Stimulated activated CD8-positive, alpha-beta memory T cell treated with anti-CD3 and anti-CD28 coated beads, Interleukin-7, amount 100 ng/mL, for 4 hours (primary cell): ENCODE measurements around the gene IKZF2.

Source experiments
- DNase-seq, 2 donors: peaks; one replicate each; pipeline ENCODE4 v3.0.0-alpha.2; 2020; ENCODE audit warnings: low read depth in 2 of 2

Gene IKZF2

DNA sequence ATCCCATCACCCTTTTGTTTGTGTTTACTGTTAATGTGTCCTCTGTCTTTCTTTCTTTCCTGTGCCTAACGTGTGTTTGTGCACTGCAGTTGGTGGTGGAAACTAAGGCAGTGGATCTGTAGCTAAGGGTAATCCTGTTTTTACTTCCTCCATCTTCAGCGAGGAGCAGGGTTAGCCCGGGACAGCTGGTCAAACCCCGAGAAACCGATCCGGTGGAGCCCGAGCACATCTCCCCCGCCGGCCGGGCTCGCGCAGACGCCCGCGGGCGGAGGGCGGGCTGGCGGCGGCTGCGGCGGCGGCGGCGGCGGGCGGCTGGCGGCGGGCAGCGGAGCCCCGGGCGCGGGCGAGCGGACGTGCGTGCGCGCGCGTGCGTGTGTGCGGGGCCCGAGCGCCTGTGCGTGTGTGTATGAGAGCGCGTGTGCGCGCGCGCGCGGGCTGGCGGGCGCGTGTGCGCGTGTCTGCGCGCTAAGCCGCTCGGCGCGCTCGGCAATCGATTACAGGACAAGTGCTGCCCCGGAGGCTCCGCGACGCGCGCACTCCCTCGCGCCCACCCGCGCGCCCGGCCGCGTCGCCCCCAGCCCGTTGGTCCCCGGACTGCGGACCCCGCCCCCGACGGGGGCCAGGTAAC, at the start of gene IKZF2:
IKZF2 (minus strand) TSS at position 176 of the 628 bp plus-strand sequence. CDS start 2,983 bp downstream, outside the sequence.
- DNase-seq, result peak; percentile 40 to 76

DNA sequence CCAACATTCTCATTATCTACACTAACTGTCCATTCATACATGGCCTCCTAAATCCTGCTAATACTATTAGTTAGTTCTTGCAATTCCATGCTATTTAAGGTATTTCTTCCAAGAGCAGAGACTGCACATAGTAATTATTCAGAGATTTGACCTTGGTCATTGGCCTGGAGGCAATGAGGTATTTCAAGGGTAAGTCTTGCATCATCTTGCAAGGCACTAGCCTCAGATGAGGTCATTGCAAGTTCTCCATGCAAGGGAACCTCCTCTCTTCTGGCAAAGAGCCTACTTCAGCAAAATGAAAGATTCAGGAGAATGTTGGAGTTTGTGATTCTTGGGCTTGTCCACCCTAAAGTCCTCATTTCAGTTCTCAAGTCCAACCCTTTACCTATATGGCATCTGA, 48.5 kb upstream of the IKZF2 start:
- DNase-seq, result no peak

DNA sequence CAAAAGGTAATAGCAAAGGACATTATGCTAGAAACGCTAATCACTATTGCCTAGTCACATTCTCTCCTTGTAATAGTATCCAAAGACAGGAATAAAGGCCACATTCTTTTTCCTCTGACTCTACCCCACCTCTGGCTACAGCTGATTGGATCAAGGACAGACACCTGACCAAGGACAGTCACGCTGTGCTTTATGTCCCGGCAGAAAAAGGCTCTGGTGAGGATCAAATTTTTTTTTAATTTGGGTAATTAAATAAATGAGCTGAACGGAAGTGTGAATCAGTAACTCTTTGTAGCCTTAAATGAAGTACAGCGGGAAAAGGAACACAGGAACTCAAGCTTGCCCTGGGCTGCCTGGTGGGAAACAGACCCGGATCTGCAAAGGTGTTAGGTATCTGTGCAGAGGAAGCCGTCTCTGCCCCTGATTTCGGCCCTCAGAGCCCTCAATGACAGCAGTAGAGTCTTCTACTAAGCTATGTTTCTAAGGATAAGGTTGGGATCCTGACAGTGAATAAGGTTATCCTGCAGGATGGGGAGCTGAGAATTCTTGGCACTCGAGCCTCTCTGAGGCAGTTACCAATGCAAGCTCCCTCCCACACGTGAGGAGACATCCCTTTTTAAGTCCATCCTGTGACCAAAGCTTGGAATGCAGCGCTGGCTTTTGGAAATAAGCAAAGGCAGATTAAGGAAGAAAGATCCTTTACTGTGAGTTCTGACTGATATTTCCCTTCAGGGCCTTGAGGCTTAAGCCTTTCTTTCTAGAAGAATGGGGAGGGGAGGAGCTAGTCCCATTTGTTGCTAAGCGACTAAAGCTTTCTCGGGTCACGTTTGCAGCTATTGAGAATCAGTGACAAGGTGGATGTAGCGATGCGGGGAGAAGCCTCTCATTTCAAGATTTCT, 37.8 kb upstream of the IKZF2 start:
- DNase-seq, result no peak

DNA sequence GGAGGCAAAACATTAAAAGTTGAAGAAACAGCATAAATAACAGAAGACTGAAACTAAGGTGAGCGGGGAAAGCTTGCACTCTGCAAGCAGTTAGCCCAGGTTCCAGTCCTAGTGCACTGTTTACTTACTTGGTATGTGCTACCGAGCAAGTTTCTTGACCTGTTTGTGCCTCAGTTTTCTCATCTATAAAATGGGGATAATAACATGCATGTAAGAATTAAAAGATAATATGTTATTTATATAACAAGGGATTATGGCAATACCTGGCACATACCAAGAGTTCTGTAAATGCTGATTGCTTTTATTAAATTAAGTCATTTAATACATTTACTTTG, 37.1 kb upstream of the IKZF2 start:
- no peak for DNase-seq

DNA sequence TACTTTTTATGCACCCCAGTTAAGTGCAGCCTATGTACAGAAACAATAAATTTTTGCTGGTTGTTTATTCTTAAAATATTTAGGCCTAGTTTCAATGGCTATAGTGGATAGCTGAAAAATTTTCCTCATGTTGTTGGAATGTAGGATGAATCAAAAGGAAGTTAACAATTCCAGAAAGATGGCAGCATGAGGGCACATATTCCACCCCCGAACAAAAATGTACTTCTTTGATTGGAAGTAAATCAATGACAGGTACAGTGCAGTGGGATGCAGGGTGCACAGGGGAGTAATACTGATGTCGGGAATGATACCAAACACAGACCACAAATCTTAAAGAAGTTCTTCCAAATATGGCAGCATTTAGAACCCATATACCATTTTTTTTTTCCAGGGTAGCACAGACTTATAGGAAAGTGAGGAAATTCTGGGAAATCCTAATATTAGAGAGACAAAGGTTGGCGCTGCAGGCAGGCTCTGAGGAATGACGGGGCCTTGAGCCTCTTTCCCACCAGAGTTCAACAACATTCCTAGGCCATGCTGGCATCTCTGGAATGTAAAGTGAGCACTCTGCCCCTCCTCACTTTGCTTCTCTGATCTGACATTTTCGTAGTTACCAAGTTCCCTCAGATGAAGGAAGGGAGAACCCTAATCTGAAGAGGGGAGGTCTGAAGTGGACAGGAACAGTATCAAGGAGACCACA, 36.6 kb upstream of the IKZF2 start:
- no peak for DNase-seq

DNA sequence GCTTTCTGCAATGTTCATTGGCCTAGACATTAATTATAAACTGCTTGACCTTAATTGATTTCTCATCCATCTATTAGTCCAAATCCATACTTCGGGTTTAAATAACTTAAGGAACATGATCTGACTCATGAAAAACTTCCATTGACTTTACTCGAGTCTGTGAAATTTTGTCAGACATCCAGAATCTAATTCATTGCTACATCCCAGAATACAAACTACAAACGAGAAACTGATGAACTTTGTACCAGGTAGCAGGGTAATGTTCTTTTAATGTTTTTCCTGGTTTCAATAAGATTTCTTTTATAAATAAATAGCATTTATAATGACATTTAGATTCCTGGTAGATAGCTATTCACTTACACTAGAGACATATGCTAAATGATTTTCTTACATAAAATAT, 36.0 kb upstream of the IKZF2 start:
- DNase-seq, result no peak

DNA sequence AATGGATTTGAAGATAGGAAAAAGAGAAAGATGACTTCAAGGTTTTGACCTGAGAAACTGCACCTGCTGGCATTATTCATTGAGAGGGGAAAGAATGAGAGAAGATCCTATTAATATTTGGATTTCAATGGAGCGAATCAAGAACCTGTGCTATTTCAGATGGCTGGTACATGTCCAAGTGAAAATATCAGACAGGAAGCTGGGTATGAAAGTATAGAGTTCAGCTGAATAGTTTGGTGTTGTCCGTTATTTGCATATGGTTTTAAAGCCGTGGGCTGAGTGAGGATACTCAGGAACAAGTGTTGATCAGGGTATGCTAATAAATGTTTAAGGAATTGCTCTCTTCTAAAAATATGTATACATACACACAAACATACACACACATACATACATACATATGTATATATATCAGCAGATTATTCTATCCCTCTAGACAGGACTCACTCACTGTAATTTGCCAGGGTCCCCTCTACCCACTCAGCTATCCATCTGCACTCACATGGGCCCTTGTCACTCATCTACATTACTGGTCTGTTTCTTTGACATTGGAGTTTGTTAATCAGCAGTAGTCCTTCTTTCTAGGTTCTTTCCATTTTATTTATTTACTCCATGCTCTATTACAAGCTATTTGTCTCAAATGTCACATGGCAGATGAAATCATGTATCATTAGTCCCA, 33.9 kb upstream of the IKZF2 start:
- DNase-seq, result no peak

DNA sequence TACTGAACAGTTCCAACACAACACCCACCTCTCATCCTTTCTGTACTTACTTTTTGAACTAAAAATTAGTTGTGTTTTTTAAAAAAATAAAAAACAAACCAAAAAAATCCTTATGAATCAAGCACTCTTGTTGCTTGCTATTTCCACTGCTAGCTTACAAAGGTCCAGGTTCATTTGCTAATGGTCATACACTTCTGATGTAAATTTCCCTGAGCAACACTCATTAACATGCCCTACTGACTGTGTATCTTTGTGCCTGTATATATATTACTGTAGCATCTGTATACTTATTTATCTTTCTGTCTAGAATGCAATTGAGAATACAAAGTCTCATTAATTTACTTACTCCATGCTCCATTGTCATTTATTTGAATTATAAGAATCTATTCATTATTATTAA, 30.3 kb upstream of the IKZF2 start:
- DNase-seq, result no peak

DNA sequence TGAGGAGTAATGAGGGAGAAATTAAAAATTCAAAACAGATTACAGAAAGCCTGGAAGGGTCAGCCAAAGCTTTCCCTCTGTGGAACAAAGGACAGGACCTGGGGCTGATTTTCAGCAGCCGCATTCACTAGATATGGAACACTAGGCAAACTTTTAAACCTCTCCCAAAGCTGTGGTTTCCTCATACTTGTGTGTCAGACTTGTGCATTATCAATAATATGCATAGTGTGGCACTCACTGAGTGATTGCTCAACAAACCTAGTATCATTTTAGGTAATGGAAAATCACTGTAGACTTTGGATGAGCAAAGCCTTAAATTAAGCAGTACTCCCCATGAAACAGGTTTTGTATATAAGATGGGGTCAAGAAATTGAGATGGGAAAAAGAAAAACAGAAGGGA, 26.3 kb upstream of the IKZF2 start:
- no peak for DNase-seq

DNA sequence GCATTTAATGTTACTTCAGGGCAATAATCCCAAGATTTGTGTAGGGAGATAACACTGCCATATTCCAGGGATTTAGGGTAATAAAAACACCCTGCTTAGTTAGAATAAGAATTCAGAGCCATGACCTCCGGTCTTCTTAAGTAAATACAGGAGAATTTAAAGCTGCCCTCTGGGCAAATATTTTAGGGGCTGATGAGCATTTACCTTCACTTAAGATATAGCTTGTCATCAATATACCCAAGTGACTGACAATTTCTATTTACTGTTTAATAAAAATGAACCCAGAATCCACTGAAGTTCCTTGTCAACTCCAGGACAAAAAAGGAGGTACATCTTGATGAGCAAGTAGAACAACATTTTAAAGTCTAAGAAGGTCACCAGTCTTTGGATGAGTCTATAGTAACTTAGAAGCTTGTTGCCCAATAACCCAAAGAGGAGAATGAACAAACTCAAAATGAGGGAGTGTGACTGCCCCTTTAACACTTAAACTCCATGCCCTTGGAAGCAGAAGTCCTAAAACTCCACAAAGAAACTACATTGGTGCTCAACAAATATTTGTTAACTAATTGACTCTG, 24.3 kb upstream of the IKZF2 start:
- no peak for DNase-seq

DNA sequence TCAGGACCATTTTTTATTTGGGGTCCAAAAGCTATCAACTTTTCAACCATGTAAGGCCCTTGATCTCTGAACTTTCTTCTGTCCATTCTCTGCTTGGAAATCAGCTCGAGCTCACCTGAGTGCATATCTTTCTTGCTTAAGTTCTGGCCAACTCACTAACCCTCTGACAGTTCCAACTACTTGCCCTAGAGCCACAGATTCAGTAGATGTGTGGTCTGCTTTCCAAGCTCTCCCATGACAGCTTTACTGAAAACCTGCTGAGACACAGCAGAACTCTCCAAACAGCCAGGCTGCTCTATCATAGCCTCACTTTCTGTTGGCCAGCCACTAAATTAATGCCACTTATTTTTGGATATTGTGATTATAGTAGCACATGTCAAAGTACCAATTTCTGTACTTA, 21.2 kb upstream of the IKZF2 start:
- no peak for DNase-seq

DNA sequence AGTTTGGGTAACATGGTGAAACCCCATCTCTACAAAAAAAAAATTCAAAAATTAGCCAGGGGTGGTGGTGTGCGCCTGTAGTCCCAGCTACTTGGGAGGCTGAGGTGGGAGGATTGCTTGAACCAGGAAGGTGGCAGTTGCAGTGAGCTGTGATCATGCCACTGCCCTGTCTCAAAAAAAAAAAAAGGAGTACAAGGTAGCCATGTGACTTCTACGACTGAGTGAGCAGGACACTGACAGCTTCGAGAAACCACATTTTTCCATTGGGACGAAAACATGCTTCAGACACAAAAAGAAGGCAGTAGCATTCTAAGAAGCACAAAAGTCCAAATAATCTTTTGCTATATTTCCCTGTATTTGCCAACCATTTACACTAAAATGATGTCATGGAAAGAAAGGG, 19.7 kb upstream of the IKZF2 start:
- no peak for DNase-seq

DNA sequence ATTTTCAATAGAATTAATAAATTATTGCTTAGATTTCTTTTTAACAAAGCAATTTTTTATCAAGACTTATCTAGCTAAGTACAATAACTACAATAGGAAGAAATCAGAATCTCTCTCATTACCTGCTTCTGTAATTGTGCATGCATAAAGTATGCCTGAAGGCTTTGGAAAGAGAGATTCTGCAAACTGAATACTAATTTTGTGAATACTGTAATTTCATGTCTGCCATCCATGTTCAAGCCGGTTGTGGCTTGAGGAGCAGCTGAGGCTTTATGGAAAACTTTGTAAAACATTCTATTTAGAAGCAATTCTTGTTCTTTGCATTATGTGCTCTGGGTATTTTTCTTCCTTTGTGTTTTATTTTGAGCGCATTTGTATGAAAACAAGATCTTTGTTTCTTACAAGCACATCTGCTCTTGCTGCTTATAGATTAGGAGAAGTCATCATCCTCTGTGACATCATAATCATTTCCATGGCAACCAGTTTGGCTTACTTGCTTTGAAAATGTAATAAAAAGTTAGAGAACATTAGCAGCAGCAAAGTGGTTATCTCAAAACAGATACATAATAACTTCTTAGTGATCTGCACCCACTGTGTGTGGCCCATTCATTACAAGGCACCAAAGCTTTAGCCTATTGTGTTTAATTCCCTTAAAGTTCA, 16.0 kb upstream of the IKZF2 start:
- DNase-seq, result no peak

DNA sequence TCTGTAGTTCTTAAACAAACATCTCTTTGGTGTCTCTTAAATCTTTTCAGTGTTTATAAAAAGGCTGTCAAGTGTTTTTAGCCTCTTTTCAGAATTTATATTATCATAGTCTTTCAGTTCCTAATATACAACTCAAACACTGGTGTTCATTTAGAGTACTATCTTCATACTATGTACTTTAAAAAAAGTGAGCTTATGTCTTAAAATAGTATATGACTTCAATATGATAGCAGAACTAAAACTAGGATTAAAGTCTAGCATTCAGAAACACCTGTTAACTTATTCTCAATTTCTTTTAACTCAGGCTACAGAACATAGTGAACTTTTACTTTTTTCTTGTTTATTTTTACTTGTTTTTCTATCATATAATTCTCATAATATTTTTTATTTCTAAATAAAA, 14.7 kb upstream of the IKZF2 start:
- no peak for DNase-seq

DNA sequence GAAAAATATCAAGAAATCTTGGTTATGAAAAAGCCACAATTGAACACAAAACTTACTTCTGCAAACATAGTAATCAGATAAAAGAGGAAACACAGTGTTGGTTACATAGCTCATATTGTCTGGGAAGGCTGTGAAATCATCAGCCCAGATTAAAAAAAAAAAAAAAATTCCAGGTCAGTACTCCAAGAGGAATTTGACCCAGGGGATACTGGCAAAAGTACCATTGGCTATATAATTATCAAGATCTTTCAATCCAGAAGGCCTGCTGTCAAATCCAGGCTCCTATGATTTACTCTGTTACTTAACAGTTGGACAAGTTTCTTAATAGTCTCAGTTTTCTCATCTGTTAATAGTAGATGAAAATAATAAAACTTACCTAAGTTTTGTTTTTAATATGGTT, 12.9 kb upstream of the IKZF2 start:
- DNase-seq, result no peak

DNA sequence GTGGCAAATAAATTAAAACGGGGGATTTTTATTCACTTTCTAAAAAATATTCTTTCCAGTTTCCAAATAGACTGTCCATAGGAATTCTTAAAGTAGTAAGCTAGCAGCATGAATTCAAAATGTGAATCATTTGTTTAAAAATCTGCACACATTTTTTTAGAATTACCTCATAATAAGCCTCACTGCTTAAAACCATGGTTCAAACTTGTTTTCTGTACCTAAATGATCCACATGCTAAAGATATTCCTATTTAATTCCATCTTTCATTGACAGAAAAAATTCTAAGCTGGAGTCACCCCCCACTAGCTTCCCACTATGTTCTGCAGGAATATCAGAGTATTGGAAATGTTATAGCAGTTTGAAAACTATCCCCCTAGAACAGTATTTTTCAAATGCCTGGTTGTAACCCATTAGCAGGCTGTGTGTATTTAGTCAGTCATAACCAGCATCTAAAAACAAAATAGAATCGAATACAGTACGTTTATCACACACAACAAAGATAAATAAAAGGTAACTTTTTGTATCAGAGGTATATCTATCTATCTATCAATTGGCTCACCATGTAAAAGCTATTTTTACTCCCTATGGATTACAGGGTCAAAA, 11.2 kb upstream of the IKZF2 start:
- no peak for DNase-seq

DNA sequence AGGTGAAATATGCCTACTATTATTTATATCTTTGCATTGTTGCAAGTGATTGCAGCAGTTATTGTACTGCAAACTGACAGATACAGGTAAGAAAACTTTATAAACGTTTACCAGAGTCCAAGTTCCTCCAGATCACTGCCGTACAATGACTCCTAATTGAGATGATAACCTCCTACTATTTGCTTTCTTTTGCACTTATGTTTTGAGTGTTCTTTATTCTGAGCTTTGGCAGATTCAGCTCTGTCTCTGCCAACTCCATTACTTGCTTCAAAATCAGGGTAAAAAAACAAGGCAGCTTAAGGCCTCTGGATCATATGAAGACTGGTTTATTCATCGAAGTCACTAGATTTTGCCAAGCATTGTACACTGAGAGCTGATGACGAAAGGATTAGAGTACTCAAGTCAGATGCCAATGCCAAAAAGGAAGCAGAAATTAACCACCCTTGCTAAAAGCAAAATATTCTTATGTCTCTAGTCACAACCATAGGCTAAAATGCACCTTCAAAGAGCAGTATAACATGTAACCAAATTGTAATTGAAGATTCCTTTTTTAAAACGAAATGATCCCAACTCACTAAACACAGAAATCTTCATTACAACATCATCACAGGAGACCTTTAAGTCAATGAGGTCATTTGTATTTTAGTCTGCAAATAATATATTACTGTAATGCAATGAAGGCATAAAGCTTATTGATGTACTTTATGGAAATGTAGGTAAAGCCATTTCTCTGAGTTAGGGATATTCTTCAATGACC, 10.5 kb upstream of the IKZF2 start:
- DNase-seq, result no peak

DNA sequence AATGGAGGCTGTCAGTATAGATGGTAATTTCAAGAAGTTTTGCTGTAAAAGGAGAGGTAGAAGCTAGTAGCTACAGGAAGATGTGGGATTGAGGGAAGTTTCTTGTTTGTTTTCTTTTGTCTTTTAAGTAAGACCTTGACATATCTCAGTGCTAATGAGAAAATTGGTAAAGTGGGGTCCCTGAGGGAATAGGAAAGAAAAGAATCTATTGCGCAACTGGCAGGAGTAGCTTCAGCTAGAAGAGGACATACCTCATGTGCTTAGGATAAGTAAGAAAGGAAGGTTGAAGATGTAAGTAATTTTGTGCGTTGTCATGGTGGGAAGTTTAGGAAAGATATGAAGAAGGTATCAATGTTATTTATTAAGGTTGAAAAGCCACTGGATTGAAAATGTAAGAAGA, 8.4 kb upstream of the IKZF2 start:
- DNase-seq, result no peak

DNA sequence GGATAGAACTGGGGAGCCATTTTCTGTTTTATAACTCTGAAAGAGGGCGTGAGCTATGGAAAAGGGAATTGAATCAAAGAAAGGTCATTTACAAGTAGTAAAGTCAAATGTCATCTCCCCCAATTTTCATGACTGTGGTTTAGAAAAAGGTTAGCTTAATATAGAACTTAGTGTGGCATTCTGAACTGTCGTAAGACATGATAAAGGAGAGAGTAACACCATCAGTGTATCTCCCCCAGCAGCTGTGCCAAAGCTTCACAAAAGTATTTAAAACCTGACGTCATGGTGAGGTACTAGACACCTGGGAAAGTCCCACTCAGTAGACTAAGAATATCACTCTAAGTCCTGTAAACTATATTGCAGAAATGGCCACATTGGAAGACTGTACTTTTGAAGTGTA, 5.8 kb upstream of the IKZF2 start:
- no peak for DNase-seq

DNA sequence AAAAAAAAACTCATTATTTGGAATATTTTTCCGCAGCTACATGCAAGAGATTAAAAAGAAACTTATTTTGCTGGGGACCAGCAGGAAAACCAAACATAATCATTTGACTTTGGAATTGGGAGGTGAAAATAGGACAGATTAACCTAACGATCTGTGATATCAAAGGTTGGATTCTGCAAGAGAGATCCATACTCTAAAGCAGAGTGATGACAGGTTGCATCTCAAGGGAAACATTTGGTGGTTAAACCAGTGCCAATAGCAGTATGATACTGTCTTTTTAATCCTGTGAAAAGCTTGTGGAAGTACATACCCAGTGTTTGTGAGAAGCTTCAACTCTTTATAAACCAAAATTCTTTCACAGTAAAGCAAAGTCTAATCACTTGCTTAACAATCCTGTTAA, 5.3 kb upstream of the IKZF2 start:
- no peak for DNase-seq
